ENCODE measurements around the gene DENND10.

- TF ChIP-seq CTCF (conservative IDR thresholded peaks at IDR 0.05 in 1 of 2, IDR thresholded peaks at IDR 0.05 in 1 of 2; ENCODE audit: low read depth in 1 of 2, low read length in 2 of 2) (no peak), EZH2 (IDR thresholded peaks at IDR 0.05; ENCODE audit: low read length, missing control alignments) (no peak)
These were observed 49.7 kb downstream of the DENND10 start for GRCh38 chr10:119153661-119154060.

Measured in fibroblast of lung (primary cell).